ENCODE results near the gene DGKB. TPM values are rescaled to one million over a fixed set of nuclear protein-coding genes. Genes with fewer than 3 reads are reported as not detected.

DGKB gene
- total RNA-seq, 1 experiment from 2014 or later, result 0.07 TPM

GRCh38 chr7:14218338-14218737 lies 684.2 kb downstream of the DGKB start:
- no peak for DNase-seq (ENCODE audit: low spot score)

- no peak for DNase-seq (ENCODE audit: low spot score)
Observed at GRCh38 chr7:14209896-14210484, 692.6 kb downstream of the DGKB start.

GRCh38 chr7:14207711-14208110 lies 694.8 kb downstream of the DGKB start:
- no peak for DNase-seq (ENCODE audit: low spot score)

- peak; percentile 25 for DNase-seq (ENCODE audit: low spot score)
Observed at GRCh38 chr7:14207138-14207537, 695.4 kb downstream of the DGKB start.

- no peak for DNase-seq (ENCODE audit: low spot score)
Observed at GRCh38 chr7:14206121-14206520, 696.4 kb downstream of the DGKB start.

- DNase-seq (ENCODE audit: low spot score), result no peak
Observed at GRCh38 chr7:14201353-14201752, 701.2 kb downstream of the DGKB start.

GRCh38 chr7:14199336-14199735 lies 703.2 kb downstream of the DGKB start:
- DNase-seq (ENCODE audit: low spot score), result no peak

- DNase-seq (ENCODE audit: low spot score), result no peak
Observed at GRCh38 chr7:14197280-14197679, 705.3 kb downstream of the DGKB start.

GRCh38 chr7:14196555-14196954 lies 706.0 kb downstream of the DGKB start:
- peak; percentile 14 for DNase-seq (ENCODE audit: low spot score)

- DNase-seq (ENCODE audit: low spot score), result no peak
Observed at GRCh38 chr7:14195871-14196270, 706.7 kb downstream of the DGKB start.

GRCh38 chr7:14195079-14195478 lies 707.5 kb downstream of the DGKB start:
- no peak for DNase-seq (ENCODE audit: low spot score)

- peak; percentile 79 for DNase-seq (ENCODE audit: low spot score)
Observed at GRCh38 chr7:14191686-14192098, 710.9 kb downstream of the DGKB start.

GRCh38 chr7:14184292-14184864 lies 718.2 kb downstream of the DGKB start:
- no peak for DNase-seq (ENCODE audit: low spot score)

- DNase-seq (ENCODE audit: low spot score), result no peak
Observed at GRCh38 chr7:14179781-14180180, 722.8 kb downstream of the DGKB start.

- DNase-seq (ENCODE audit: low spot score), result no peak
Observed at GRCh38 chr7:14177876-14178275, 724.7 kb downstream of the DGKB start.

GRCh38 chr7:14170872-14171271 lies 731.7 kb downstream of the DGKB start:
- DNase-seq (ENCODE audit: low spot score), result no peak

GRCh38 chr7:14158111-14158510 lies 744.4 kb downstream of the DGKB start:
- no peak for DNase-seq (ENCODE audit: low spot score)

- DNase-seq (ENCODE audit: low spot score), result no peak
Observed at GRCh38 chr7:14156436-14156835, 746.1 kb downstream of the DGKB start.

GRCh38 chr7:14148974-14149373 lies 753.6 kb downstream of the DGKB start:
- no peak for DNase-seq (ENCODE audit: low spot score)

GRCh38 chr7:14147532-14147931 lies 755.0 kb downstream of the DGKB start:
- no peak for DNase-seq (ENCODE audit: low spot score)

- DNase-seq (ENCODE audit: low spot score), result no peak
Observed at GRCh38 chr7:14144538-14144937, 758.0 kb downstream of the DGKB start.

GRCh38 chr7:14144109-14144508 lies 758.4 kb downstream of the DGKB start:
- DNase-seq (ENCODE audit: low spot score), result no peak

- DNase-seq (ENCODE audit: low spot score), result no peak
Observed at GRCh38 chr7:14137676-14138075, 764.9 kb downstream of the DGKB start.

- no peak for DNase-seq (ENCODE audit: low spot score)
Observed at GRCh38 chr7:14133752-14134151, 768.8 kb downstream of the DGKB start.
